ENCODE results near the gene KCNS1. TPM values are rescaled to one million over a fixed set of nuclear protein-coding genes. Genes with fewer than 3 reads are reported as not detected.

The KCNS1 gene
- total and polyA plus RNA-seq, 11 donors = 0.07 to 0.38 (median 0.14) TPM; not detected in 8

- H3K4me1 ChIP-seq = peaks cover 0 to 48% (median 21%) of the 10 kb centered on the region in 12 donors
- H3K36me3 ChIP-seq = peaks cover 0 to 50% (median 6%) of the 10 kb centered on the region in 9 donors
- no peak for DNase-seq
- H3K27me3 ChIP-seq = no peaks in the 10 kb centered on the region
- TF ChIP-seq CTCF (IDR thresholded peaks at IDR 0.05) = no peak
- intact Hi-C loops (cut with DNase I) = no loop called here
- no peaks in the 10 kb centered on the region for H3K9me3 ChIP-seq
- WGBS, 4 donors = 92 to 95% (median 93%) methylated on average over 4 of the region's 4 CpGs
- no peak overlapping the region for H3K4me3 ChIP-seq
- H3K27ac ChIP-seq = no peak overlapping the region
- ATAC-seq = no peak
These were observed 45.9 kb downstream of the KCNS1 start for GRCh38 chr20:45055056-45055455.

- H3K36me3 ChIP-seq = peaks cover 0 to 41% (median 6%) of the 10 kb centered on the region in 9 donors
- no peaks in the 10 kb centered on the region for H3K9me3 ChIP-seq
- peak overlapping the region in 4 of 12 donors; percentile 0 to 57 (median 31) for H3K27ac ChIP-seq
- TF ChIP-seq CTCF (IDR thresholded peaks at IDR 0.05) (no peak), POLR2A (IDR thresholded peaks at IDR 0.05) (no peak)
- no peaks in the 10 kb centered on the region for H3K27me3 ChIP-seq
- no peak overlapping the region for H3K4me3 ChIP-seq
- DNase-seq (no peak), ATAC-seq (no peak)
- 81 to 91% (median 84%) methylated on average over 8 of the region's 8 CpGs for WGBS, 4 donors
- intact Hi-C loops (cut with DNase I) = loop anchor here in 2 of 10 donors (1.0 to 5.0 kb wide), 2 partner anchors 34 to 41 kb away; no protein-coding TSS in a partner anchor
- H3K4me1 ChIP-seq = peaks cover 0 to 53% (median 29%) of the 10 kb centered on the region in 12 donors
These were observed 47.2 kb downstream of the KCNS1 start for GRCh38 chr20:45053430-45054351.

GRCh38 chr20:45052698-45053429, 48.1 kb downstream of the KCNS1 start:
- Histone ChIP-seq H3K4me3 (no peak overlapping the region), H3K27me3 (no peaks in the 10 kb centered on the region), H3K27ac (peak overlapping the region in 4 of 12 donors; percentile 0 to 57 (median 12)), H3K9me3 (no peaks in the 10 kb centered on the region), H3K4me1 (peaks cover 0 to 50% (median 29%) of the 10 kb centered on the region in 12 donors), H3K36me3 (peaks cover 0 to 41% (median 6%) of the 10 kb centered on the region in 9 donors)
- DNase-seq (no peak), ATAC-seq (no peak)
- intact Hi-C loops (cut with DNase I) = loop anchor here in 2 of 10 donors (1.0 to 5.0 kb wide), 2 partner anchors 34 to 41 kb away; no protein-coding TSS in a partner anchor
- WGBS, 4 donors = 56 to 65% (median 61%) methylated on average over 7 of the region's 7 CpGs
- no peak for TF ChIP-seq CTCF (IDR thresholded peaks at IDR 0.05)

Data from heart left ventricle (tissue), 16 donors.